Erythroblast (primary cell): ENCODE results near the gene TMEM120B.
"Not testable (repeated sequence)": the region's sequence is repeated elsewhere in the genome, so short reads cannot be mapped to it uniquely, and the experiment has no call there.

Experiments used
- GATA1 ChIP-seq: IDR thresholded peaks from 2 replicates; pipeline ENCODE4 v1.6.1; 2011; ENCODE audit warnings: low read depth, mild to moderate bottlenecking, control low read depth, low read length, moderate library complexity
- POLR2A ChIP-seq: IDR thresholded peaks from 2 replicates; pipeline ENCODE4 v1.6.1; 2011; ENCODE audit warnings: mild to moderate bottlenecking, low read length

GRCh38 chr12:121758536-121758935 is 46.0 kb downstream of the TMEM120B start:
- not testable (repeated sequence) for TF ChIP-seq POLR2A, GATA1
